HepG2 (cell line): ENCODE data around the gene XPR1. TPM values are rescaled to one million over a fixed set of nuclear protein-coding genes. Genes with fewer than 3 reads are reported as not detected.

ENCODE experiments used
- ATAC-seq: fragments of 200-7000 bp; cut with Tn5 transposase; 3 replicates; pipeline ENCODE4 v1.9.1; 2020; ENCODE audit warnings: mild to moderate bottlenecking, moderate library complexity
- BruUV-seq: library from RNA; stranded (reverse); fragments of 400-500 nt; replicated peaks from 2 replicates; lab custom pipeline; 2021; lab: Mats Ljungman, UMichigan
- CTCF ChIA-PET: fragments of 300-600 bp; formaldehyde crosslinking; extraction: SDS; loops from one replicate; lab custom pipeline; 2021; ENCODE audit warnings: low total read pairs, inconsistent platforms, low intra/inter-chr PET ratio; lab: Yijun Ruan, JAX
- POLR2A ChIA-PET: fragments of 350-600 bp; sonication (Branson Sonifier 250); formaldehyde crosslinking; loops from one replicate; lab custom pipeline; 2020; ENCODE audit warnings: antibody characterized with exemption, inconsistent platforms; lab: Yijun Ruan, JAX
- DNase-seq: peaks from one replicate; pipeline ENCODE4 v3.0.0-alpha.2; 2015; ENCODE audit warnings: low spot score
- FAIRE-seq: peaks from 3 replicates; lab custom pipeline; 2011; peaks lifted over from hg19 to GRCh38; lab: Jason Lieb, UNC
- H2AFZ ChIP-seq: one replicate; pipeline ENCODE4 v1.6.1; 2011; ENCODE audit warnings: low read length, inconsistent platforms
- H3K27ac ChIP-seq: fragments of 300-600 bp; 3 replicates; pipeline ENCODE4 v1.8.0; 2011; ENCODE audit warnings: mixed run types, mild to moderate bottlenecking, mixed read lengths, low read length, inconsistent platforms; ENCODE audit not compliant: insufficient read depth; ENCODE audit errors: extremely low read length
- H3K27me3 ChIP-seq, 2 experiments: fragments of 200-600 bp in 1 of 2; 2 replicates in 1 of 2; 3 replicates in 1 of 2; pipeline versions ENCODE4 v1.6.0 to v1.8.0; 2011; ENCODE audit warnings: low read length in 2 of 2, mild to moderate bottlenecking in 2 of 2, moderate library complexity in 2 of 2, inconsistent platforms in 1 of 2; ENCODE audit not compliant: insufficient read depth in 2 of 2, control insufficient read depth in 1 of 2
- H3K36me3 ChIP-seq, 2 experiments: fragments of 200-600 bp in 1 of 2; replicated peaks in 1 of 2; 2 replicates in 1 of 2; 3 replicates in 1 of 2; pipeline versions ENCODE4 v1.5.1 to v1.8.0; 2011; ENCODE audit warnings: low read length in 2 of 2, inconsistent platforms in 1 of 2; ENCODE audit not compliant: insufficient read depth in 2 of 2, control insufficient read depth in 1 of 2
- H3K4me1 ChIP-seq: 2 replicates; pipeline ENCODE4 v1.5.1; 2012; ENCODE audit warnings: low read length, inconsistent platforms; ENCODE audit not compliant: insufficient read depth
- H3K4me2 ChIP-seq: 2 replicates; pipeline ENCODE4 v1.6.0; 2011; ENCODE audit warnings: low read depth, low read length, inconsistent platforms
- H3K4me3 ChIP-seq, 3 experiments: fragments of 200-600 bp in 1 of 3; sonication (generic), shearing (Covaris generic) in 1 of 3; replicated peaks in 1 of 3; 2 replicates each; pipeline ENCODE4 v1.5.1; 2011 to 2016; ENCODE audit warnings: low read length in 3 of 3, inconsistent platforms in 2 of 3, low read depth in 2 of 3, mild to moderate bottlenecking in 2 of 3, control low read depth in 1 of 3, mixed read lengths in 1 of 3; ENCODE audit not compliant: insufficient read depth in 1 of 3
- H3K79me2 ChIP-seq: one replicate; pipeline ENCODE4 v1.6.1; 2011; ENCODE audit warnings: low read length, inconsistent platforms; ENCODE audit not compliant: insufficient read depth
- H3K9ac ChIP-seq: 2 replicates; pipeline ENCODE4 v1.6.0; 2011; ENCODE audit warnings: mild to moderate bottlenecking, low read depth, low read length, inconsistent platforms; ENCODE audit not compliant: insufficient read depth
- H3K9me3 ChIP-seq: 2 replicates; pipeline ENCODE4 v1.5.1; 2012; ENCODE audit warnings: mild to moderate bottlenecking, low read length
- H4K20me1 ChIP-seq: 2 replicates; pipeline ENCODE4 v1.6.0; 2011; ENCODE audit warnings: inconsistent platforms, mild to moderate bottlenecking, low read length, moderate library complexity; ENCODE audit not compliant: insufficient read depth
- CEBPZ ChIP-seq: IDR thresholded peaks from 2 replicates; pipeline ENCODE4 v1.6.1; 2012; ENCODE audit warnings: low read length, improper control_type of control experiment
- CREBL2 ChIP-seq: sonication (generic); formaldehyde crosslinking; IDR thresholded peaks from 2 replicates; pipeline ENCODE4 v1.8.1; 2023; ENCODE audit warnings: missing genetic modification reagents, mild to moderate bottlenecking, borderline replicate concordance
- EHMT2 ChIP-seq: fragments of 200-600 bp; sonication (generic); IDR thresholded peaks from 2 replicates; pipeline ENCODE4 v1.7.0; 2017; ENCODE audit warnings: antibody characterized with exemption, low read depth, low read length, borderline replicate concordance
- HES4 ChIP-seq: sonication (generic); formaldehyde crosslinking; IDR thresholded peaks from 2 replicates; pipeline ENCODE4 v1.9.0; 2021; ENCODE audit warnings: mild to moderate bottlenecking, missing genetic modification reagents, borderline replicate concordance
- HOXD1 ChIP-seq: sonication (generic); formaldehyde crosslinking; IDR thresholded peaks from 2 replicates; pipeline ENCODE4 v1.5.0; 2020; ENCODE audit warnings: missing genetic modification reagents
- USF2 ChIP-seq, 2 experiments: sonication (generic) in 1 of 2; formaldehyde crosslinking in 1 of 2; IDR thresholded peaks; 2 replicates each; pipeline versions ENCODE4 v1.5.1 to v1.6.1; 2011 to 2020; ENCODE audit warnings: borderline replicate concordance in 1 of 2, low read depth in 1 of 2, low read length in 1 of 2, mild to moderate bottlenecking in 1 of 2, missing genetic modification reagents in 1 of 2, moderate library complexity in 1 of 2
- WGBS: methylation state at CpG from one replicate; pipeline ENCODE4 v1.1.6; 2017; ENCODE audit warnings: low lambda C conversion rate; 5-methylcytosine and 5-hydroxymethylcytosine counted together
- in situ Hi-C: cut with HindIII; loops from 2 replicates; pipeline ENCODE4 v1.10.0; 2017; ENCODE audit warnings: low pct_unique_long_range_greater_than_20kb; ENCODE audit not compliant: extremely low pct_ligation_motif_present
- intact Hi-C: fragments of 100-400 bp; cut with micrococcal nuclease; formaldehyde crosslinking; loops from one replicate; pipeline ENCODE4 v1.10.0; 2022; ENCODE audit not compliant: unreplicated experiment
- polyA plus RNA-seq, 8 experiments: library from polyadenylated mRNA; depleted of rRNA in 3 of 8; stranded (reverse) in 7 of 8; unstranded in 1 of 8; fragments of >200 nt; fragmentation: Illumina TruSeq in 4 of 8; extraction: Trizol in 4 of 8; gene quantifications; 2 replicates each; pipeline versions ENCODE4 v1.2.1 to v1.2.3, GENCODE V29; 2011 to 2016; ENCODE audit warnings: low read depth in 4 of 8, missing spikeins in 1 of 8, mixed read lengths in 1 of 8; ENCODE audit not compliant: insufficient read depth in 1 of 8
- total RNA-seq, 5 experiments: library from RNA; depleted of rRNA; stranded (reverse); fragments of >200 nt; fragmentation: Illumina TruSeq; extraction: Trizol; gene quantifications; 2 replicates each; pipeline ENCODE4 v1.2.3, GENCODE V29; 2016; ENCODE audit warnings: low read depth in 1 of 5

Gene XPR1
- total and polyA plus RNA-seq, 2 of the 13 experiments (the other 11 are each of a cell fraction or from before 2014, with no cell fraction given) = 22.3 to 23.6 TPM

GRCh38 chr1:180620581-180620980 lies 11.2 kb upstream of the XPR1 start:
- no peaks in the 10 kb centered on the region for H4K20me1 ChIP-seq
- ATAC-seq = no peak
- 5% methylated on average over 4 of the region's 4 CpGs for WGBS
- H3K9ac ChIP-seq = no peak overlapping the region
- DNase-seq = no peak
- in situ Hi-C loops (no loop called here), intact Hi-C loops (no loop called here)
- TF ChIP-seq CREBL2 = no peak
- TF ChIP-seq EHMT2 = no peak
- no peak for TF ChIP-seq CEBPZ
- TF ChIP-seq HES4 (CRISPR knock-in tag) = no peak
- no peak for TF ChIP-seq HOXD1 (CRISPR knock-in tag)
- TF ChIP-seq USF2 (IDR thresholded peaks at IDR 0.05; ENCODE audit: low read depth, low read length) = no peak
- no peak for TF ChIP-seq USF2 (CRISPR knock-in tag; IDR thresholded peaks at IDR 0.05; ENCODE audit: borderline replicate concordance)
- CTCF ChIA-PET = no interaction called here
- no peak overlapping the region for H3K4me3 ChIP-seq
- H3K4me2 ChIP-seq = no peak overlapping the region
- H3K27me3 ChIP-seq = peaks cover 0 to 4% of the 10 kb centered on the region in 2 experiments; a peak in 1 of 5 replicates
- no peak overlapping the region for H3K27ac ChIP-seq
- no peak for FAIRE-seq
- H3K36me3 ChIP-seq = no peaks in the 10 kb centered on the region
- H3K79me2 ChIP-seq = no peaks in the 10 kb centered on the region
- no peak overlapping the region for H2AFZ ChIP-seq
- POLR2A ChIA-PET = no interaction called here
- no peaks in the 10 kb centered on the region for H3K4me1 ChIP-seq
- no TSS peak for BruUV-seq
- no peaks in the 10 kb centered on the region for H3K9me3 ChIP-seq
